B cell (primary cell): ENCODE measurements around the gene COLEC12. TPM values are rescaled to one million over a fixed set of nuclear protein-coding genes. Genes with fewer than 3 reads are reported as not detected.

Source experiments
- ATAC-seq: fragments of 200-7000 bp; cut with Tn5 transposase; one replicate; pipeline ENCODE4 v1.10.0; 2021; ENCODE audit warnings: low read depth, mild to moderate bottlenecking, moderate number of reproducible peaks, moderate library complexity
- CTCF ChIA-PET: fragments of 350-600 bp; sonication (Branson Sonifier 250); formaldehyde crosslinking; loops from one replicate; lab custom pipeline; 2021; ENCODE audit warnings: antibody characterized with exemption, inconsistent platforms; lab: Charles Lee
- POLR2A ChIA-PET: fragments of 350-600 bp; sonication (Branson Sonifier 250); formaldehyde crosslinking; loops from one replicate; lab custom pipeline; 2021; ENCODE audit warnings: antibody characterized with exemption; lab: Charles Lee
- DNase-seq: peaks from one replicate; pipeline ENCODE4 v3.0.0; 2013
- H2AFZ ChIP-seq: 2 replicates; pipeline ENCODE4 v1.6.1; 2012; ENCODE audit warnings: mild to moderate bottlenecking, low read depth, low read length; ENCODE audit not compliant: insufficient read depth, poor library complexity, severe bottlenecking
- H3K27ac ChIP-seq, 2 donors: 1 replicate in 1 of 2; 2 replicates in 1 of 2; pipeline ENCODE4 v1.5.1; 2012 to 2013; ENCODE audit warnings: low read length in 2 of 2, mild to moderate bottlenecking in 2 of 2, moderate library complexity in 1 of 2
- H3K27me3 ChIP-seq, 4 experiments: fragments of 200-600 bp in 1 of 4; sonication (generic) in 1 of 4; replicated peaks in 1 of 4; 1 replicate in 2 of 4; 2 replicates in 2 of 4; pipeline versions ENCODE4 v1.6.1 to v1.7.0; 2013 to 2016; ENCODE audit warnings: low read length in 3 of 4, mild to moderate bottlenecking in 2 of 4, mixed read lengths in 1 of 4, moderate library complexity in 1 of 4; ENCODE audit not compliant: insufficient read depth in 4 of 4, control insufficient read depth in 3 of 4; ENCODE audit errors: control extremely low read depth in 1 of 4
- H3K36me3 ChIP-seq, 2 experiments: replicated peaks in 1 of 2; 1 replicate in 1 of 2; 2 replicates in 1 of 2; pipeline versions ENCODE4 v1.6.1 to v1.7.1; 2013; ENCODE audit warnings: low read length in 1 of 2; ENCODE audit not compliant: insufficient read depth in 2 of 2, control insufficient read depth in 1 of 2; ENCODE audit errors: control extremely low read depth in 1 of 2, extremely low read depth in 1 of 2
- H3K4me1 ChIP-seq, 2 donors: fragments of 200-600 bp in 1 of 2; sonication (generic) in 1 of 2; 1 replicate in 1 of 2; 2 replicates in 1 of 2; pipeline versions ENCODE4 v1.5.1 to v1.6.1; 2013 to 2017; ENCODE audit warnings: low read length in 2 of 2; ENCODE audit not compliant: control insufficient read depth in 2 of 2, insufficient read depth in 2 of 2
- H3K4me2 ChIP-seq: replicated peaks from 2 replicates; pipeline ENCODE3; 2012; ENCODE audit warnings: mild to moderate bottlenecking, low read depth, low read length; ENCODE audit not compliant: poor library complexity, severe bottlenecking
- H3K4me3 ChIP-seq, 5 experiments: fragments of 200-600 bp in 1 of 5; sonication (generic) in 1 of 5; 1 replicate in 3 of 5; 2 replicates in 2 of 5; pipeline versions ENCODE4 v1.5.1 to v1.7.0; 2011 to 2016; ENCODE audit warnings: low read length in 4 of 5, mild to moderate bottlenecking in 4 of 5, low read depth in 2 of 5, control low read depth in 1 of 5, moderate library complexity in 1 of 5; ENCODE audit not compliant: insufficient read depth in 1 of 5; ENCODE audit errors: control extremely low read depth in 1 of 5, extremely low read depth in 1 of 5
- H3K79me2 ChIP-seq: fragments of 200-600 bp; sonication (generic); one replicate; pipeline ENCODE4 v1.6.0; 2016; ENCODE audit warnings: low read length; ENCODE audit not compliant: control insufficient read depth, insufficient read depth
- H3K9ac ChIP-seq: fragments of 200-600 bp; sonication (generic); 2 replicates; pipeline ENCODE4 v1.6.1; 2017; ENCODE audit warnings: mild to moderate bottlenecking, low read length, moderate library complexity
- H3K9me3 ChIP-seq, 3 donors: one replicate each; pipeline versions ENCODE4 v1.6.1 to v1.7.1; 2013; ENCODE audit warnings: low read length in 2 of 3; ENCODE audit not compliant: control insufficient read depth in 2 of 3, insufficient read depth in 1 of 3; ENCODE audit errors: control extremely low read depth in 1 of 3
- H4K20me1 ChIP-seq: 2 replicates; pipeline ENCODE4 v1.6.0; 2012; ENCODE audit warnings: mild to moderate bottlenecking, low read length; ENCODE audit not compliant: insufficient read depth, control insufficient read depth, poor library complexity, severe bottlenecking
- H3K27ac Mint-ChIP-seq: one replicate; pipeline ENCODE4 v1.8.0; 2021; ENCODE audit warnings: mixed read lengths
- H3K27me3 Mint-ChIP-seq: one replicate; pipeline ENCODE4 v1.8.0; 2021; ENCODE audit warnings: mixed read lengths
- H3K4me1 Mint-ChIP-seq: one replicate; pipeline ENCODE4 v1.8.0; 2021; ENCODE audit warnings: mixed read lengths
- H3K4me3 Mint-ChIP-seq: one replicate; pipeline ENCODE4 v1.8.0; 2021; ENCODE audit warnings: mixed read lengths
- H3K9me3 Mint-ChIP-seq: one replicate; pipeline ENCODE4 v1.8.0; 2022; ENCODE audit warnings: mixed read lengths; ENCODE audit not compliant: insufficient read depth
- EZH2 ChIP-seq: IDR thresholded peaks from 2 replicates; pipeline ENCODE4 v1.6.1; 2012; ENCODE audit warnings: borderline replicate concordance, low read depth, mild to moderate bottlenecking, moderate library complexity, low read length; ENCODE audit not compliant: insufficient read depth, poor library complexity, severe bottlenecking
- WGBS: methylation state at CpG from one replicate; pipeline ENCODE4 v1.1.5; 2013; ENCODE audit warnings: missing lambda C conversion rate; ENCODE audit not compliant: insufficient coverage; 5-methylcytosine and 5-hydroxymethylcytosine counted together
- intact Hi-C: fragments of 100-400 bp; cut with micrococcal nuclease; formaldehyde crosslinking; loops from one replicate; pipeline ENCODE4 v1.10.0; 2022
- polyA plus RNA-seq: library from polyadenylated mRNA; depleted of rRNA; stranded (reverse); fragments of >200 nt; gene quantifications from 2 replicates; pipeline ENCODE4 v1.2.3, GENCODE V29; 2012
- total RNA-seq, 2 donors: library from RNA; stranded (reverse); fragments of 120-200 nt in 1 of 2; gene quantifications; 1 replicate in 1 of 2; 2 replicates in 1 of 2; pipeline versions ENCODE4 v1.2.3 to v1.2.4, GENCODE V29; 2013 to 2022
- TF ChIP-seq, protein P1 (sequence below): fragments of 200-600 bp; IDR thresholded peaks from one replicate; pipeline ENCODE4 v1.8.0; 2022; ENCODE audit warnings: antibody characterized with exemption, mild to moderate bottlenecking

COLEC12 gene
- total and polyA plus RNA-seq, 2 donors (not counting 1 experiment from before 2014, with no cell fraction given) = not detected

DNA sequence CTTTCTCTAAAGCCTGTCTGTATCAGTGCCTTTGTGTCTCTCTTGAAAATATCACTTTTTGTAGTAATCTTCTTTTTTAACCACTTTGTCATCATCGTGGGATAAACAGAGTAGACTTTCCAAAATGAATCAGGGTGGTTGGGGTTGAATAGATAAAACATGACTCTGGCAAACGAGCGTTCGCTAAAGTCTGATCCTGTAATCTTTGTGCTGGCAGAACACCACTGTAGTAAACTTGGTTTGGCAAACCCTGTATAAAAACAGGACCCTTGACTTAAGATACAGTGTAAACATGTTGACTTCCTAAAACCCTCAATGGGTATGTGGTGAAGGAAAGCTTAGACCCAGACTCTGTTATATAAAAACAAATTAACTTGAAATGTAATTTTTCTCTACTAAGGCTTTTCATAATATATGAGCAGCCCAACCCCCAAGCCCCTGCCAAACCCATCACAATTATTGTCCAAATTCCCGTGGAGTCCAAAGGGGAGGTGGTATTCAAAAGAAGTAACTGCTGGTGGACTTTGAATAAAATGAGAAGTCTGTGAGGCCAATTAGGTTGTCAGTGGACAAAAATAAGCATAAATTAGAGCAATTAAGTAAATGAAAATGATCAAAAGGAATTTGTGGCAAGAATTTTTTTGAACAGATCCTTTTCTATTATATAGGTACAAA is 52.2 kb downstream of the COLEC12 start:
- Histone ChIP-seq H3K36me3 (no peaks in the 10 kb centered on the region), H4K20me1 (no peaks in the 10 kb centered on the region), H3K27ac (no peak overlapping the region), H3K27me3 (peaks cover 0 to 2% (median 0%) of the 10 kb centered on the region in 4 experiments), H3K4me3 (no peak overlapping the region), H3K9me3 (peaks cover 0 to 15% (median 11%) of the 10 kb centered on the region in 3 donors), H3K4me1 (no peaks in the 10 kb centered on the region), H3K4me2 (no peak overlapping the region), H3K79me2 (no peaks in the 10 kb centered on the region), H3K9ac (no peak overlapping the region), H2AFZ (no peak overlapping the region)
- DNase-seq (no peak), ATAC-seq (no peak)
- intact Hi-C loops = no loop called here
- CTCF ChIA-PET = interaction anchor here (0.6 kb wide), 1 partner anchor 167 kb away, joined by 3 read pairs; no protein-coding TSS in a partner anchor
- Mint-ChIP-seq H3K27me3 (peaks cover 4% of the 10 kb centered on the region), H3K4me3 (no peak overlapping the region), H3K9me3 (peaks cover 10% of the 10 kb centered on the region), H3K27ac (no peak overlapping the region), H3K4me1 (no peaks in the 10 kb centered on the region)
- 100% methylated on average over 3 of the region's 5 CpGs for WGBS
- TF ChIP-seq EZH2 = no peak
- TF ChIP-seq, protein P1, sequence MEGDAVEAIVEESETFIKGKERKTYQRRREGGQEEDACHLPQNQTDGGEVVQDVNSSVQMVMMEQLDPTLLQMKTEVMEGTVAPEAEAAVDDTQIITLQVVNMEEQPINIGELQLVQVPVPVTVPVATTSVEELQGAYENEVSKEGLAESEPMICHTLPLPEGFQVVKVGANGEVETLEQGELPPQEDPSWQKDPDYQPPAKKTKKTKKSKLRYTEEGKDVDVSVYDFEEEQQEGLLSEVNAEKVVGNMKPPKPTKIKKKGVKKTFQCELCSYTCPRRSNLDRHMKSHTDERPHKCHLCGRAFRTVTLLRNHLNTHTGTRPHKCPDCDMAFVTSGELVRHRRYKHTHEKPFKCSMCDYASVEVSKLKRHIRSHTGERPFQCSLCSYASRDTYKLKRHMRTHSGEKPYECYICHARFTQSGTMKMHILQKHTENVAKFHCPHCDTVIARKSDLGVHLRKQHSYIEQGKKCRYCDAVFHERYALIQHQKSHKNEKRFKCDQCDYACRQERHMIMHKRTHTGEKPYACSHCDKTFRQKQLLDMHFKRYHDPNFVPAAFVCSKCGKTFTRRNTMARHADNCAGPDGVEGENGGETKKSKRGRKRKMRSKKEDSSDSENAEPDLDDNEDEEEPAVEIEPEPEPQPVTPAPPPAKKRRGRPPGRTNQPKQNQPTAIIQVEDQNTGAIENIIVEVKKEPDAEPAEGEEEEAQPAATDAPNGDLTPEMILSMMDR = no peak
- POLR2A ChIA-PET = no interaction called here

DNA sequence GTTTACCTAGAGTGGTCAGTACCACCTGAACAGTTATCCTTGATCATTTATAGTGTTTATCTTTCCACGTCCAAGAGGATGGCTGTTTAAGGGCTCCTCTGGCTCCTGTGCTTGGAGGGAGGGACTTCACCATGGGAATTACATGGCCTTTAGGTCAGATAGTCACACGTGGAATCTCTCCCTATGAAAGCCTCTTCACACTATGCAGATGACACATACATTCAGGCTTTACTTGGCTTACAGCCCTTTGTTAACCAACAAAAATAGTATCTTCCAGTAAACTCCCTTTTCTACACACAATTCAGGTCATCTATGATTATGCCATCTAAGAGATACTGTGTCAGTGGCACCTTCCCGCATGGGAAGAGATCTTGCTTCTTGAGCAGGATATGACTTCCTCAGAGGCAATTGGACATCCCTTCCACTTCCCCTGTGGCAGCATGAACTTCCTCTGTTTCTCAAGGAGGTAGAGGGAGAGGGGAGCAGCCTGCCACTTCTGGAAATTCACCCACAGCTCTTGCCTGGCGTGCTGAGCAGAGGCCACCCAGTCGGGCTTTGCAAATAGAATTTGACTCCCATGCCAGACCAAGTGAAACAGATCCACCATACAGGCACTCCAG is 53.5 kb downstream of the COLEC12 start:
- Histone ChIP-seq H3K27ac (no peak overlapping the region), H3K9me3 (peaks cover 0 to 12% (median 11%) of the 10 kb centered on the region in 3 donors), H3K36me3 (no peaks in the 10 kb centered on the region), H4K20me1 (no peaks in the 10 kb centered on the region), H3K4me3 (no peak overlapping the region), H2AFZ (no peak overlapping the region), H3K9ac (no peak overlapping the region), H3K4me1 (no peaks in the 10 kb centered on the region), H3K79me2 (no peaks in the 10 kb centered on the region), H3K4me2 (no peak overlapping the region), H3K27me3 (peaks cover 0 to 2% (median 0%) of the 10 kb centered on the region in 4 experiments)
- Mint-ChIP-seq H3K4me3 (no peak overlapping the region), H3K27ac (no peak overlapping the region), H3K9me3 (peaks cover 6% of the 10 kb centered on the region), H3K27me3 (peaks cover 4% of the 10 kb centered on the region), H3K4me1 (no peaks in the 10 kb centered on the region)
- ChIA-PET POLR2A (no interaction called here), CTCF (no interaction called here)
- TF ChIP-seq, protein P1 = no peak
- no peak for TF ChIP-seq EZH2
- ATAC-seq (no peak), DNase-seq (no peak)
- intact Hi-C loops = no loop called here
- WGBS = 62% methylated on average over 3 of the region's 5 CpGs
